ENCODE measurements around the gene FCHSD2. TPM values are rescaled to one million over a fixed set of nuclear protein-coding genes. Genes with fewer than 3 reads are reported as not detected.

FCHSD2 gene
- total RNA-seq, 2 donors from 2014 or later: 12.1 to 20.9 TPM

DNA sequence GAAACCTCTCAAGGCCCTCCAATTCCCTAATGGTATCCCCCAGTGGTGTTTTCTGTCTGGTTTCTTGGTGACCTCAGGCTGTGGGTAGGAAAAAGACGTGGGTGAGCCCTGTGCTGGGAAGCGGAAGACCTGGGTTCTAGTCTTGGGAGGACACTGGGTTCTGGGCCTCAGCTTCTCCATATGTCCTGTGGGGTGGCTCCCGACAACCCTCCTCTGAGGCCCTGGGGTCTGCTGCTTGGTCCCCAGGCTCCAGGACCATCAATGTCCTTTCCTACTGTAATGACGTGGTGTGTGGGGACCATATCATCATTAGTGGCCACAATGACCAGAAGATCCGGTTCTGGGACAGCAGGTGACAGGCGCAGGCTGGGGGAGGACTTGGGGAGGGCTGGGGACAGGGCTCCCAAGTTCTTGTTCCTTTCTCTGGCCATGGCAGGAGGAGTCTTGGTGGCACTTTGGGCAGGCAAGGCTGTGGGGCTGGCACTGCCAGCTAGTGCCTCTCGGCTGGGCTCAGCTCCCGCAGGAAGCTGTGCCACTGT is 315.1 kb downstream of the FCHSD2 start:
- Histone ChIP-seq H3K4me3 (no peak overlapping the region), H3K27me3 (no peaks in the 10 kb centered on the region), H3K4me1 (peaks cover 4% of the 10 kb centered on the region), H3K9me3 (no peaks in the 10 kb centered on the region), H3K9ac (ENCODE audit: low read depth in 2 of 2, low read length in 2 of 2) (no peak overlapping the region), H3K27ac (peak overlapping the region; percentile 58), H3K36me3 (no peaks in the 10 kb centered on the region)
- TF ChIP-seq, protein P1, sequence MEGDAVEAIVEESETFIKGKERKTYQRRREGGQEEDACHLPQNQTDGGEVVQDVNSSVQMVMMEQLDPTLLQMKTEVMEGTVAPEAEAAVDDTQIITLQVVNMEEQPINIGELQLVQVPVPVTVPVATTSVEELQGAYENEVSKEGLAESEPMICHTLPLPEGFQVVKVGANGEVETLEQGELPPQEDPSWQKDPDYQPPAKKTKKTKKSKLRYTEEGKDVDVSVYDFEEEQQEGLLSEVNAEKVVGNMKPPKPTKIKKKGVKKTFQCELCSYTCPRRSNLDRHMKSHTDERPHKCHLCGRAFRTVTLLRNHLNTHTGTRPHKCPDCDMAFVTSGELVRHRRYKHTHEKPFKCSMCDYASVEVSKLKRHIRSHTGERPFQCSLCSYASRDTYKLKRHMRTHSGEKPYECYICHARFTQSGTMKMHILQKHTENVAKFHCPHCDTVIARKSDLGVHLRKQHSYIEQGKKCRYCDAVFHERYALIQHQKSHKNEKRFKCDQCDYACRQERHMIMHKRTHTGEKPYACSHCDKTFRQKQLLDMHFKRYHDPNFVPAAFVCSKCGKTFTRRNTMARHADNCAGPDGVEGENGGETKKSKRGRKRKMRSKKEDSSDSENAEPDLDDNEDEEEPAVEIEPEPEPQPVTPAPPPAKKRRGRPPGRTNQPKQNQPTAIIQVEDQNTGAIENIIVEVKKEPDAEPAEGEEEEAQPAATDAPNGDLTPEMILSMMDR (IDR thresholded peaks at IDR 0.05): no peak
- DNase-seq: no peak
- intact Hi-C loops (cut with DNase I): no loop called here

DNA sequence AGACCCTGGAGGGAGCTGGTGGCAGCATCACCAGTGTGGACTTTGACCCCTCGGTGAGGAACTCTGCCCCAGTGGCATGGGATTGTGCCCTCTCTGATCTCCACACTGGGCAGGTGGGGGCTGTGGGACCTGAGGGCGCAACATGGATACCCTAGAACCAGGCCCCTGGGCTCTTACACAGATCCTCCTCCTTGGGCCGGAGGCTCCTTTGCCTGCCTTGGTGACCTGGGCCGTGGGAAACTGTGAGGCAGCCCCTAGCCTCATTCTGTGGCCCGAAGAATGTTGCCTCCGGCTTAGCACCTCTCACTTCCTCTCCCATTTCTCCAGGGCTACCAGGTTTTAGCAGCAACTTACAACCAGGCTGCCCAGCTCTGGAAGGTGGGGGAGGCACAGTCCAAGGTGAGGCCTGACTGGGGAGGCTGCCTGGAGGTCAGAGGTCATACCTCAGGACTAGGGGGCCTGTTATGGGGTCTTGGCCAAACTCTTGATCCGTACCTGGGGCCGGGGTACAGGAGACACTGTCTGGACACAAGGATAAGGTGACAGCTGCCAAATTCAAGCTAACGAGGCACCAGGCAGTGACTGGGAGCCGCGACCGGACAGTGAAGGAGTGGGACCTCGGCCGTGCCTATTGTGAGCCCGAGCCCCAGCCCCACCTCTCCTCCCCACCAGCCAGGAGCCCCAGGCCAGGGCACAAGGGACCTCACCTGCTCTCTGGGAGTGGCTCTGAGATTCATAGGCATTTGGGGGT is 315.8 kb downstream of the FCHSD2 start:
- no peaks in the 10 kb centered on the region for H3K9me3 ChIP-seq
- H3K27me3 ChIP-seq: no peaks in the 10 kb centered on the region
- H3K4me1 ChIP-seq: peaks cover 5% of the 10 kb centered on the region
- no peak for DNase-seq
- TF ChIP-seq, protein P1 (IDR thresholded peaks at IDR 0.05): no peak
- no peaks in the 10 kb centered on the region for H3K36me3 ChIP-seq
- no peak overlapping the region for H3K4me3 ChIP-seq
- no peak overlapping the region for H3K9ac ChIP-seq (ENCODE audit: low read depth in 2 of 2, low read length in 2 of 2)
- H3K27ac ChIP-seq: no peak overlapping the region
- intact Hi-C loops (cut with DNase I): no loop called here

GRCh38 chr11:72825661-72826060 is 316.5 kb downstream of the FCHSD2 start:
- Histone ChIP-seq H3K9ac (ENCODE audit: low read depth in 2 of 2, low read length in 2 of 2) (no peak overlapping the region), H3K4me1 (peaks cover 8% of the 10 kb centered on the region), H3K9me3 (no peaks in the 10 kb centered on the region), H3K4me3 (no peak overlapping the region), H3K27me3 (no peaks in the 10 kb centered on the region), H3K27ac (no peak overlapping the region), H3K36me3 (no peaks in the 10 kb centered on the region)
- intact Hi-C loops (cut with DNase I): no loop called here
- TF ChIP-seq, protein P1 (IDR thresholded peaks at IDR 0.05): no peak
- DNase-seq: no peak

DNA sequence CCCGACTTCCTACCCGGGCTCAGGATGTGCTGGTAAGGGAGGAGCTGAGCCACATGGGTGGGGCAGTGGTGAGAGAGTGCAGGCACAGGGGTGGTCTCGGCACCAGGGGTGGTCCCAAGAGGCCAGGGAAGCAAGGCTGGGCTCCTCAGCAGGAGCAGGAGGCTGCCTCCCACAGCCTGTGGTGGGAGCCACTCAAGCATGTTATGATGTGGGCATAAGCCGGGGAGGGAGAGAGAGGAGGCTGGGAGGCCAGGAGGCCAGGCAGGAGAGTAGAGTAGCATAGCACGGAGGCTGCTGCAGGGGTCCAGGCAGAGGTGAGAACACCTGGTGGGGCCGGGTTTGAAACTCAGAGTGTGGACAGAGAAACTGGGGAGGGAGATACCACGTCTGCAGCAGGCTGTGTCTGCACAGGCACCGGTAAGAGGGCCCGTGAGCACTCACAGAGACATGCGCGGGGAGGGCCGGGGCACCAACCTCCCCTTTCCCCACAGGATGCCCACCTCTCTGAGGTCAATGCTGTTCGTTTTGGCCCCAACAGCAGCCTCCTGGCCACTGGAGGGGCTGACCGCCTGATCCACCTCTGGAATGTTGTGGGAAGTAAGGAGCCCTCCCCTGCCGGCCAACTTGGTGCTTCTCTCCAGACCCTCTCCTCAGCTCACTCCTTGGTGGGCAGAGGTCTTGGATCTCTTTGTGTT is 317.2 kb downstream of the FCHSD2 start:
- TF ChIP-seq, protein P1 (IDR thresholded peaks at IDR 0.05): no peak
- Histone ChIP-seq H3K4me3 (no peak overlapping the region), H3K36me3 (no peaks in the 10 kb centered on the region), H3K27ac (no peak overlapping the region), H3K9ac (ENCODE audit: low read depth in 2 of 2, low read length in 2 of 2) (no peak overlapping the region), H3K9me3 (no peaks in the 10 kb centered on the region), H3K4me1 (peaks cover 8% of the 10 kb centered on the region), H3K27me3 (no peaks in the 10 kb centered on the region)
- intact Hi-C loops (cut with DNase I): no loop called here
- no peak for DNase-seq

DNA sequence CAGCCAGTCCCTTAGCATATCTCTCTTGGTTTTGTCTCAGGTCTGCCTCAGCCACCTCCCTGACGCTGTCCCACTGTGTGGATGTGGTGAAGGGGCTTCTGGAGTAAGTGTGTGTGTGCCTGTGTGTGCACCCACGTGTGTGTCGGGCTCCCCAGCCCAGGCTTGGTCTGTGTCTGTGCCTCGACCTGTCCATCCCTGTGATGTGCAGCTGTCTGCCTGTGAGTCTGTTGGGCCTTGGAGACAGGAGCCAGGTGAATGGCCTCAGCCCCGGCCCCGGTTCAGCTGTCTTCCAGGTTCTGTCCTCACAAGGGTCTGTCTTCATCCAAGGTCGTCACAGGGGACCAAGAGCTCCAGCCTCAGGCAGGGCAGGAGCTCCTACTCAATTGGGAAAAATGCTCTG is 318.1 kb downstream of the FCHSD2 start:
- Histone ChIP-seq H3K27ac (no peak overlapping the region), H3K9me3 (no peaks in the 10 kb centered on the region), H3K36me3 (no peaks in the 10 kb centered on the region), H3K4me3 (no peak overlapping the region), H3K4me1 (peaks cover 8% of the 10 kb centered on the region), H3K27me3 (no peaks in the 10 kb centered on the region), H3K9ac (ENCODE audit: low read depth in 2 of 2, low read length in 2 of 2) (no peak overlapping the region)
- TF ChIP-seq, protein P1 (IDR thresholded peaks at IDR 0.05): no peak
- DNase-seq: no peak
- intact Hi-C loops (cut with DNase I): no loop called here

Measured in colonic mucosa (tissue), 4 donors.